Measurements from ENCODE around the gene NEDD4L. TPM values are rescaled to one million over a fixed set of nuclear protein-coding genes. Genes with fewer than 3 reads are reported as not detected.

Gene NEDD4L
- total RNA-seq, 6 experiments from 2014 or later = 11.2 to 28.1 (median 15.7) TPM

GRCh38 chr18:58416014-58416703 is 372.1 kb downstream of the NEDD4L start:
- Mint-ChIP-seq H3K36me3 (ENCODE audit: low read depth) (no peaks in the 10 kb centered on the region), H3K4me3 (no peak overlapping the region), H3K27ac (no peak overlapping the region), H3K9me3 (no peaks in the 10 kb centered on the region), H3K4me1 (ENCODE audit: low read depth) (peaks cover 19% of the 10 kb centered on the region), H3K27me3 (ENCODE audit: insufficient read depth) (peaks cover 60% of the 10 kb centered on the region)
- DNase-seq = no peak
- no peak for TF ChIP-seq CTCF (IDR thresholded peaks at IDR 0.05)

- Mint-ChIP-seq H3K27me3 (ENCODE audit: insufficient read depth) (peaks cover 59% of the 10 kb centered on the region), H3K36me3 (ENCODE audit: low read depth) (no peaks in the 10 kb centered on the region), H3K4me1 (ENCODE audit: low read depth) (peaks cover 19% of the 10 kb centered on the region), H3K9me3 (no peaks in the 10 kb centered on the region), H3K4me3 (no peak overlapping the region), H3K27ac (no peak overlapping the region)
- TF ChIP-seq CTCF (IDR thresholded peaks at IDR 0.05) = no peak
- no peak for DNase-seq
Measured at GRCh38 chr18:58416704-58417683, 373.0 kb downstream of the NEDD4L start.

GRCh38 chr18:58417752-58418151 is 373.7 kb downstream of the NEDD4L start:
- Mint-ChIP-seq H3K36me3 (ENCODE audit: low read depth) (no peaks in the 10 kb centered on the region), H3K27ac (no peak overlapping the region), H3K4me1 (ENCODE audit: low read depth) (peaks cover 19% of the 10 kb centered on the region), H3K9me3 (no peaks in the 10 kb centered on the region), H3K27me3 (ENCODE audit: insufficient read depth) (peaks cover 55% of the 10 kb centered on the region), H3K4me3 (no peak overlapping the region)
- no peak for TF ChIP-seq CTCF (IDR thresholded peaks at IDR 0.05)
- no peak for DNase-seq

GRCh38 chr18:58418361-58418760 is 374.3 kb downstream of the NEDD4L start:
- DNase-seq = no peak
- Mint-ChIP-seq H3K4me3 (no peak overlapping the region), H3K9me3 (no peaks in the 10 kb centered on the region), H3K4me1 (ENCODE audit: low read depth) (peaks cover 19% of the 10 kb centered on the region), H3K27ac (no peak overlapping the region), H3K27me3 (ENCODE audit: insufficient read depth) (peaks cover 55% of the 10 kb centered on the region), H3K36me3 (ENCODE audit: low read depth) (no peaks in the 10 kb centered on the region)
- TF ChIP-seq CTCF (IDR thresholded peaks at IDR 0.05) = no peak

- DNase-seq = no peak
- H3K36me3 Mint-ChIP-seq (ENCODE audit: low read depth) = no peaks in the 10 kb centered on the region
- no peaks in the 10 kb centered on the region for H3K9me3 Mint-ChIP-seq
- H3K27me3 Mint-ChIP-seq (ENCODE audit: insufficient read depth) = peaks cover 60% of the 10 kb centered on the region
- TF ChIP-seq CTCF (IDR thresholded peaks at IDR 0.05) = no peak
- no peak overlapping the region for H3K4me3 Mint-ChIP-seq
- peaks cover 19% of the 10 kb centered on the region for H3K4me1 Mint-ChIP-seq (ENCODE audit: low read depth)
- H3K27ac Mint-ChIP-seq = no peak overlapping the region
Measured at GRCh38 chr18:58419587-58420199, 375.7 kb downstream of the NEDD4L start.
